ENCODE results near the gene ADGRL3.
"Not testable (repeated sequence)": the region's sequence is repeated elsewhere in the genome, so short reads cannot be mapped to it uniquely, and the experiment has no call there.

Gene ADGRL3

GRCh38 chr4:61507091-61507490 lies 307.0 kb downstream of the ADGRL3 start:
- no peak for FAIRE-seq

- FAIRE-seq: not testable (repeated sequence)
Observed at GRCh38 chr4:61509721-61510241, 309.7 kb downstream of the ADGRL3 start.

- no peak for FAIRE-seq
Observed at GRCh38 chr4:61511716-61512488, 311.8 kb downstream of the ADGRL3 start.

GRCh38 chr4:61514991-61515390 lies 314.9 kb downstream of the ADGRL3 start:
- no peak for FAIRE-seq

GRCh38 chr4:61517144-61517543 lies 317.0 kb downstream of the ADGRL3 start:
- FAIRE-seq: no peak

GRCh38 chr4:61520166-61520565 lies 320.0 kb downstream of the ADGRL3 start:
- no peak for FAIRE-seq

- no peak for FAIRE-seq
Observed at GRCh38 chr4:61520681-61521160, 320.6 kb downstream of the ADGRL3 start.

- no peak for FAIRE-seq
Observed at GRCh38 chr4:61521451-61521850, 321.3 kb downstream of the ADGRL3 start.

- no peak for FAIRE-seq
Observed at GRCh38 chr4:61522312-61522711, 322.2 kb downstream of the ADGRL3 start.

- no peak for FAIRE-seq
Observed at GRCh38 chr4:61527888-61528287, 327.8 kb downstream of the ADGRL3 start.

- FAIRE-seq: no peak
Observed at GRCh38 chr4:61528595-61528994, 328.5 kb downstream of the ADGRL3 start.

- no peak for FAIRE-seq
Observed at GRCh38 chr4:61531188-61531587, 331.1 kb downstream of the ADGRL3 start.

- no peak for FAIRE-seq
Observed at GRCh38 chr4:61532336-61533000, 332.3 kb downstream of the ADGRL3 start.

GRCh38 chr4:61533140-61533539 lies 333.0 kb downstream of the ADGRL3 start:
- FAIRE-seq: no peak

- FAIRE-seq: no peak
Observed at GRCh38 chr4:61540944-61541343, 340.8 kb downstream of the ADGRL3 start.

GRCh38 chr4:61541459-61541858 lies 341.3 kb downstream of the ADGRL3 start:
- FAIRE-seq: no peak

GRCh38 chr4:61543976-61544375 lies 343.9 kb downstream of the ADGRL3 start:
- FAIRE-seq: no peak

GRCh38 chr4:61545902-61546480 lies 345.9 kb downstream of the ADGRL3 start:
- no peak for FAIRE-seq

- FAIRE-seq: no peak
Observed at GRCh38 chr4:61549336-61549735, 349.2 kb downstream of the ADGRL3 start.

- no peak for FAIRE-seq
Observed at GRCh38 chr4:61553557-61554125, 353.5 kb downstream of the ADGRL3 start.

- no peak for FAIRE-seq
Observed at GRCh38 chr4:61555789-61556188, 355.7 kb downstream of the ADGRL3 start.

GRCh38 chr4:61556277-61556676 lies 356.2 kb downstream of the ADGRL3 start:
- FAIRE-seq: no peak

- FAIRE-seq: no peak
Observed at GRCh38 chr4:61559396-61559795, 359.3 kb downstream of the ADGRL3 start.

Data from colon (tissue), 2 donors.